Melanocyte of skin (primary cell): Measurements from ENCODE around the gene LINC00237. TPM values are rescaled to one million over a fixed set of nuclear protein-coding genes. Genes with fewer than 3 reads are reported as not detected.

ENCODE experiments used
- small RNA-seq, 2 donors: library from RNA; depleted of rRNA; stranded (forward); fragments of <200 nt; gene quantifications; one replicate each; pipeline ENCODE3, GENCODE V24; 2012
- total RNA-seq, 2 donors: library from RNA; depleted of rRNA; stranded (reverse); fragments of >200 nt; gene quantifications; 2 replicates each; pipeline ENCODE4 v1.2.3, GENCODE V29; 2012

Gene LINC00237
- not detected for total RNA-seq

GRCh38 chr20:21106171-21107017, at the start of gene LINC00237:
LINC00237 (minus strand) TSS chr20:21106358.

GRCh38 chr20:21125849-21126580, 19.9 kb upstream of the LINC00237 start, which contains the start of gene KIZ:
KIZ (plus strand) TSS chr20:21126082; CDS start chr20:21126116, 34 bp downstream.

Small RNAs within 50 kb of the gene (small RNA-seq; reads per million reads assigned to genes)
- 0 reads per million in 2 donors for gene RNA5SP477

Other genes with a start within 250 kb of the LINC00237 start
- gene KIZ, start 19.7 kb upstream of the LINC00237 start, total RNA-seq, result 1 to 10 TPM; 5.3 to 8.9 TPM
- 10 to 100 TPM; 70.2 to 95.2 TPM for gene XRN2, start 197.0 kb upstream of the LINC00237 start, total RNA-seq